ENCODE measurements around the gene GINS2. TPM values are rescaled to one million over a fixed set of nuclear protein-coding genes. Genes with fewer than 3 reads are reported as not detected.

GINS2 gene
- total RNA-seq, 4 donors from 2014 or later, result 1.8 to 2.5 (median 1.9) TPM; not detected in 1

DNA sequence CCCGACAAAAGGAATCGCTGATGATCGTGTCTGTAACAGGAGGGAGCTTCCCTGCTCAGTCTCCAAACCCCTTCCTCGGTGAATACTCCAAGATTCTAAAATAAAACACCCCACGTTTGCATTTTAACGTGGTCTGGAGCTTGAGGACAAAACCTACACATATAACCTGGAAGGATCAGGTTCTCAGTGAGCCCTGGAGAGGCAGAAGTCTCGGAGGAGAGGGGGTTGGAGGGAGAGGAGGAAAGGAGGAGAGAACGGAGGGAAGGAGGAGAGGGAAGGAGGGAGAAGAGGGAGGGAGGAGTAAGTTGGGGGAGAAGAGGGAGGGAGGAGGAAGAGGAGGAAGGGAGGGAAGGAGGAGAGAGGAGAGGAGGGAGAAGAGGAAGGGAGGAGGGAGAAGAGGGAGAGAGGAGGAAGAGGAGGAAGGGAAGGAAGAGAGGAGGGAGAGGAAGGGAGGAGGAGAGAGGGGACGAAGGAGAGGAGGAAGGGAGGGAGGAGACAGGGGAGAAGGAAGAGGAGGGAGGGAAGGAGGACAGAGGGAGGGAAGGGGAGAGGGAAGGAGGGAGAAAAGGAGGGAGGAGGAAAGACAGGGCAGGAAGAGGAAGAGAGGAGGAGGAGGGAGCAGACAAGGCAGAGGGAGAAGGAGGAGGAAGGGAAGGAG, 27.4 kb upstream of the GINS2 start:
- H3K27ac ChIP-seq, result no peak overlapping the region

DNA sequence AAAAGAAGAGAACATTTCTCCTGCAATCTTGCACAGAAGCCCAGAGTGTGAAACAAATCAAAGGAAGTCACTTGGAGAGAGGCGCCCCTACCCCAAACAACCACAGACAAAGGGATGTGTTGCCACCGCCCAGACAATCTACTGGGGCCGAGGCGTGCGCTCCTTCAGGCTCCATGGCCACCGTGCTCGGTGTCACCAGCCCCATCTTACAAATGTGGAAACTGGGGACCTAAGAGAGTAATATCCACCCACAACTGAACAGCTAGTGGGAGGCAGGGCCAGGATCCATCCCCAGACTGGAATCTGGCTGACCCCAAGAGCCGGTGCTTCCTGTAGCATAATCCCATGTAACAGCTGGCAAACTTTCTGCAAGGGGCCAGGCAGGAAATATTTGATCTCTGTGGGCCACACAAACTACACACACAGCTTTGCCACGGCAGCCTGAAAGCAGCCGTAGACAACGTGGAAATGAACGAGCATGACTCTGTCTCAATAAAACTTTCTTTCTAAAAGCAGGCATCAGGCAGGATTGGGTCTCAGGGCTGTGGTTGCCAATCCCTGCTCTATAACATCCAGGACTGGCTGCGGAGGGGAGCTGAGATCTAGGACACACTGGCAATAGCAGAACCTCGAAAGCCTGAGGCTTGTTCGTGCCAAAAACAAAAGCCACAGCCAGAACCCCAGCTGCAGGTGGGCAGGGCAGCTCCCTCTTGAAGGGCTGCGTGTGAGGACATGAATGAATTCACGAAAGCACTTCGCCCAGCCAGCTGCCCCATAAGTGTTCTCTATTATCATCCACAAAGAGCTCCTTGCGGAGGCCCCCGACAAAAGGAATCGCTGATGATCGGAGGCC, 26.6 kb upstream of the GINS2 start:
- Histone ChIP-seq H3K4me3 (no peak overlapping the region), H3K9me3 (no peaks in the 10 kb centered on the region), H3K27ac (no peak overlapping the region), H3K4me1 (peaks cover 33% of the 10 kb centered on the region), H3K27me3 (no peaks in the 10 kb centered on the region), H3K36me3 (no peaks in the 10 kb centered on the region)
- WGBS, result 41% methylated on average over 21 of the region's 22 CpGs
- DNase-seq (ENCODE audit: low spot score in 2 of 2), result no peak
- TF ChIP-seq, protein P1, sequence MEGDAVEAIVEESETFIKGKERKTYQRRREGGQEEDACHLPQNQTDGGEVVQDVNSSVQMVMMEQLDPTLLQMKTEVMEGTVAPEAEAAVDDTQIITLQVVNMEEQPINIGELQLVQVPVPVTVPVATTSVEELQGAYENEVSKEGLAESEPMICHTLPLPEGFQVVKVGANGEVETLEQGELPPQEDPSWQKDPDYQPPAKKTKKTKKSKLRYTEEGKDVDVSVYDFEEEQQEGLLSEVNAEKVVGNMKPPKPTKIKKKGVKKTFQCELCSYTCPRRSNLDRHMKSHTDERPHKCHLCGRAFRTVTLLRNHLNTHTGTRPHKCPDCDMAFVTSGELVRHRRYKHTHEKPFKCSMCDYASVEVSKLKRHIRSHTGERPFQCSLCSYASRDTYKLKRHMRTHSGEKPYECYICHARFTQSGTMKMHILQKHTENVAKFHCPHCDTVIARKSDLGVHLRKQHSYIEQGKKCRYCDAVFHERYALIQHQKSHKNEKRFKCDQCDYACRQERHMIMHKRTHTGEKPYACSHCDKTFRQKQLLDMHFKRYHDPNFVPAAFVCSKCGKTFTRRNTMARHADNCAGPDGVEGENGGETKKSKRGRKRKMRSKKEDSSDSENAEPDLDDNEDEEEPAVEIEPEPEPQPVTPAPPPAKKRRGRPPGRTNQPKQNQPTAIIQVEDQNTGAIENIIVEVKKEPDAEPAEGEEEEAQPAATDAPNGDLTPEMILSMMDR (IDR thresholded peaks at IDR 0.05), result no peak
- TF ChIP-seq POLR2A (IDR thresholded peaks at IDR 0.05) (no peak), EP300 (IDR thresholded peaks at IDR 0.05) (no peak), POLR2AphosphoS5 (IDR thresholded peaks at IDR 0.05) (no peak)

More for the DNA sequence above, 27.4 kb upstream of the GINS2 start:
- no peak for DNase-seq (ENCODE audit: low spot score in 2 of 2)
- no peak overlapping the region for H3K4me3 ChIP-seq
- WGBS, result 16% methylated on average over 9 of the region's 9 CpGs
- H3K9me3 ChIP-seq, result no peaks in the 10 kb centered on the region
- TF ChIP-seq, protein P1 (IDR thresholded peaks at IDR 0.05), result no peak
- no peak for TF ChIP-seq POLR2AphosphoS5 (IDR thresholded peaks at IDR 0.05)
- TF ChIP-seq EP300 (IDR thresholded peaks at IDR 0.05), result no peak
- TF ChIP-seq POLR2A (IDR thresholded peaks at IDR 0.05), result no peak
- H3K36me3 ChIP-seq, result no peaks in the 10 kb centered on the region
- H3K27me3 ChIP-seq, result no peaks in the 10 kb centered on the region
- peaks cover 33% of the 10 kb centered on the region for H3K4me1 ChIP-seq

DNA sequence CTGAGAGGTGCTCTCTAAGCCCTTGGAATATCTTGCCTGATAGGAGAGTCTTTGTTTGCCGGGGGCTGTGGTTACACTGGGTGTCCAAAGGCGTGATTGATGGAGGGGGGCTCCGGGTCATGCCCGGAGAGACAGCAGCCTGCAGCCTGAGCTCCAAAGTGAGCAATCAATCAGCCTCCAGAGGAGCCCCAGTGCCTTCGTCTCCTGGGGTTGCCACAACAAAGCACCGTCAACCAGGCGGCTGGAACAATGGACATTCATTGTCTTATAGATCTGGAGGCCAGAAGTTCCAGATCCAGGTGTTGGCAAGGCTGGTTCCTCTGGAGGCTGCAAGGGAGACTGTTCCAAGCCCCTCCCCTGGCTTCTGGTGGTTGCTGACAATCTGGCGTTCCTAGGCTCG, 24.0 kb upstream of the GINS2 start:
- Histone ChIP-seq H3K4me3 (no peak overlapping the region), H3K27me3 (no peaks in the 10 kb centered on the region)

DNA sequence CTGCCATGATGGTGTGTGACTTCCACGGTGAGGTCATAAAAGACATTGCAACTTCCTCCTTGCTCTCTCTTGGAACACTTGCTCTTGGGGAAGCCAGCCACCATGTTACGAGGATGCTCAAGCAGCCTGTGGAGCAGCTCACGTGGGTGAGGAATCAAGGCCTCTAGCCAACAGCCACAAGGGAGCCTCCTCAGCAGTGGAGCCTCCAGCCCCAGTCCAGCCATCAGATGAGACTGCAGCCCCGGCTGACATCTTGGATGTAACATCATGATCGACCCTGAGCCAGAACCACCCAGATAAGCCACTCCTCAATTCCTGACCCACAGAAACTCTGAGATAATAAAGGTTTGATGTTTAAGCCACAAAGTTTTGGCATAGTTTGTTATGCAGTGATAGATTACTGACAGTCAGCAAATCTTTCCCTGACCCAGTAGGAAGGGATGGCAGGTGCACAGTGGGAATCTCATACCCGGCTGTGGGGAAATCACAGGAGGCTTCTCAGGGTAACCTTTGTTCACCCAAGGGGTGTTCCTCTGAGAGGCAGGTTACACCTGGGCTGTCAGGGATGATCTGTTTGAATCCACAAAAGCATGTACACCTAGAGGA, 23.3 kb upstream of the GINS2 start:
- Histone ChIP-seq H3K9me3 (no peaks in the 10 kb centered on the region), H3K36me3 (peaks cover 4% of the 10 kb centered on the region), H3K4me1 (peaks cover 20% of the 10 kb centered on the region), H3K4me3 (no peak overlapping the region), H3K27ac (no peak overlapping the region), H3K27me3 (no peaks in the 10 kb centered on the region)
- no peak for TF ChIP-seq POLR2AphosphoS5 (IDR thresholded peaks at IDR 0.05)
- no peak for DNase-seq (ENCODE audit: low spot score in 2 of 2)
- WGBS, result 88% methylated on average over 4 of the region's 6 CpGs

More for the DNA sequence above, 24.0 kb upstream of the GINS2 start:
- TF ChIP-seq, protein P1 (IDR thresholded peaks at IDR 0.05), result no peak
- TF ChIP-seq EP300 (IDR thresholded peaks at IDR 0.05) (no peak), POLR2A (IDR thresholded peaks at IDR 0.05) (no peak), POLR2AphosphoS5 (IDR thresholded peaks at IDR 0.05) (no peak)
- peaks cover 4% of the 10 kb centered on the region for H3K36me3 ChIP-seq
- peaks cover 26% of the 10 kb centered on the region for H3K4me1 ChIP-seq
- DNase-seq (ENCODE audit: low spot score in 2 of 2), result no peak
- no peaks in the 10 kb centered on the region for H3K9me3 ChIP-seq
- no peak overlapping the region for H3K27ac ChIP-seq
- WGBS, result 67% methylated on average over 9 of the region's 9 CpGs

DNA sequence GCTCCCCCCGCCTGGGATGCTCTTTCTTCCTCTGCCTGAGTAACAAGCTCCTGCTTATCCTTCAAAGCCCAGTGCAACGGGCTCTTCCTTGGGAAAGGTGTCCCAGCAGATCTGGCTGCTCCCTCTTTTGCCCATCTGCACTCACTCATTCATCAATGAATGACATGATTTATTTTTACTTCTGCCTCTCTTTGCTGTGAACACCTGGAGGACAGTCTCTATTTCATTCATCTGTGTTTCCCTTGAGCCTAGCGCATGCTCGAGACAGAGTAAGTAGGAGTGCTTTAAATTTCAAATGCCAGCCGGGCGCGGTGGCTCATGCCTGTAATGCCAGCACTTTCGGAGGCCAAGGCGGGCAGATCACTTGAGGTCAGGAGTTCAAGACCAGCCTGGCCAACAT, 22.0 kb upstream of the GINS2 start:
- Histone ChIP-seq H3K27me3 (no peaks in the 10 kb centered on the region), H3K9me3 (no peaks in the 10 kb centered on the region), H3K4me1 (peaks cover 7% of the 10 kb centered on the region), H3K36me3 (peaks cover 4% of the 10 kb centered on the region), H3K27ac (no peak overlapping the region), H3K4me3 (no peak overlapping the region)
- no peak for DNase-seq (ENCODE audit: low spot score in 2 of 2)
- 94% methylated on average over 9 of the region's 9 CpGs for WGBS
- TF ChIP-seq POLR2A (IDR thresholded peaks at IDR 0.05) (no peak), EP300 (IDR thresholded peaks at IDR 0.05) (no peak), POLR2AphosphoS5 (IDR thresholded peaks at IDR 0.05) (no peak)
- TF ChIP-seq, protein P1 (IDR thresholded peaks at IDR 0.05), result no peak

Data from suprapubic skin (tissue), 4 donors.